ENCODE measurements around the gene GPT2. TPM values are rescaled to one million over a fixed set of nuclear protein-coding genes. Genes with fewer than 3 reads are reported as not detected.
"Not testable (repeated sequence)": the region's sequence is repeated elsewhere in the genome, so short reads cannot be mapped to it uniquely, and the experiment has no call there.

The GPT2 gene
- polyA plus RNA-seq, 3 donors = 23.7 to 27.2 (median 24.9) TPM

- no peak for DNase-seq (ENCODE audit: low read depth in 3 of 3, low spot score in 2 of 3)
Observed at GRCh38 chr16:46862555-46863447, 21.4 kb upstream of the GPT2 start.

DNA sequence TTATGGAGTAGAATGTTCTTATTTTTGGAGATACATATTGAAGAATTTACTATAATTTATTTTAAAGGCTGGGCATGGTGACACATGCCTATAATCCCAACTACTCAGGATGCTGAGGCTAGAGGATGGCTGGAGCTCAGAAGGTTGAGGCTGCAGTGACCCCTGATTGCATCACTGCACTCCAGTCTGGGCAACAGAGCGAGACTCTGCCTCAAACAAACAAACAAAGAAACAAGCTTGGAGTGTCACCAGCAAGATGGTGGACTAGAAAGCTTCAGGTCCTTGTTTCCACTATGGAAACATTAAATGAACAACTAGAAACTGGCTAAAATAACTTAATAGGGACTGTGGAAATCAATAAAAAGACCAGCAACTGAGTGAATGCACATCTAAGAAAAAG, 17.9 kb upstream of the GPT2 start:
- DNase-seq (ENCODE audit: low read depth in 3 of 3, low spot score in 2 of 3) = no peak

- DNase-seq (ENCODE audit: low read depth in 3 of 3, low spot score in 2 of 3) = not testable (repeated sequence)
Observed at GRCh38 chr16:46867486-46867885, 16.7 kb upstream of the GPT2 start.

- not testable (repeated sequence) for DNase-seq (ENCODE audit: low read depth in 3 of 3, low spot score in 2 of 3)
Observed at GRCh38 chr16:46868891-46869290, 15.3 kb upstream of the GPT2 start.

GRCh38 chr16:46871597-46871996, 12.6 kb upstream of the GPT2 start:
- DNase-seq (ENCODE audit: low read depth in 3 of 3, low spot score in 2 of 3) = no peak

- no peak for DNase-seq (ENCODE audit: low read depth in 3 of 3, low spot score in 2 of 3)
Observed at GRCh38 chr16:46873201-46873600, 11.0 kb upstream of the GPT2 start.

GRCh38 chr16:46875243-46875642, 8.9 kb upstream of the GPT2 start:
- no peak for DNase-seq (ENCODE audit: low read depth in 3 of 3, low spot score in 2 of 3)

DNA sequence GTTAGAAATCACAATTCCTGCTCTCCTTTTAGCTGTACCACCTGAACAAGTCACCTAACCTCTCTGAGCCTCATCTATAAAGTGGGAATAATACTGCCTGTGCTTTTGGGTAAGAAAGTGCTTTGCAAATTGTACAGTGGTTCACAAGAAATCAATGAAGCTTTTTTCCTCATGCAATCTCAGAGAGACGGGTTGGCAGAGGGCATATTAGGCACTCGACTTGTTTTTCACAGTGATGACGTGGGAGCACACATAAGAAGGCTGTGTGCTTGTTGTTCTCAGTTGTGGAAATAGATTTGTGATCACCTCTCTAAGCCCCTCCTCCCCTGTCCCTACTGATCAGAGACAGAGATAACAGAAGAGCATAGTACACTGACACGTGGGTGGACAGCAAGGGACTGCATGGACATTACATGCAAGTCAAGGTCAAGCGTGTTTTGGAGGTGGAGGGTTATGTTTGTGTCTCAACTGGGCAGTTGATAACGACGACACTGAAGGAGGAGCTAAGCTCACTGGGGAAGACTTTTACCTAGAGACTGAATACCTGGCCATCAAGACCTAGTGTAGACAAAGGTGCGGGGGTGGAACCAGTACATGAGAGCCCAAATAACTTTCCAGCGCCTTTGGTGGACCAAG, 1.7 kb upstream of the GPT2 start:
- no peak for DNase-seq (ENCODE audit: low read depth in 3 of 3, low spot score in 2 of 3)

GRCh38 chr16:46882940-46883307, 1.2 kb upstream of the GPT2 start:
- no peak for DNase-seq (ENCODE audit: low read depth in 3 of 3, low spot score in 2 of 3)

- no peak for DNase-seq (ENCODE audit: low read depth in 3 of 3, low spot score in 2 of 3)
Observed at GRCh38 chr16:46883353-46883689, 841 bp upstream of the GPT2 start.

GRCh38 chr16:46884513-46885293, 541 bp downstream of the GPT2 start:
- no peak for DNase-seq (ENCODE audit: low read depth in 3 of 3, low spot score in 2 of 3)

GRCh38 chr16:46885960-46886763, 2.0 kb downstream of the GPT2 start:
- no peak for DNase-seq (ENCODE audit: low read depth in 3 of 3, low spot score in 2 of 3)

GRCh38 chr16:46886764-46887523, 2.8 kb downstream of the GPT2 start:
- DNase-seq (ENCODE audit: low read depth in 3 of 3, low spot score in 2 of 3) = no peak

- DNase-seq (ENCODE audit: low read depth in 3 of 3, low spot score in 2 of 3) = no peak
Observed at GRCh38 chr16:46887524-46887854, 3.3 kb downstream of the GPT2 start.

GRCh38 chr16:46889245-46889941, 5.2 kb downstream of the GPT2 start:
- DNase-seq (ENCODE audit: low read depth in 3 of 3, low spot score in 2 of 3) = no peak

DNA sequence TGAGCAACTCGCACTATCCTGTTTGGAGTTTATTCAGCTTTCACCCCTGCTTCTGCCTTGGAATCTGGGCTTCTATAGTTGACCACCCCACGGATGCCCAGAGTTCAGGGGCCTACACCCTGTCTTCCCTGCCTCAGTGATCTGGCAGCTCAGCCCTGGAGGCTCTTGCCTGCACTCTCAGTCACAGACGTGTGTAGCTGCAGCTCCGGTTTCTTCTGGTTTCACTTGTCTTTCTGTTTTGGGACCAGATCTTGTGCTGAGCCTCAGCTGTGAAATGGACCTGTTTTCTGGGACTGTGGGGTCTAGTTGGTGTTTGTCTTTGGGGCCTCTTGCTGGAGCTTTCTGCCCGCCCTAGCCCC, 5.8 kb downstream of the GPT2 start:
- no peak for DNase-seq (ENCODE audit: low read depth in 3 of 3, low spot score in 2 of 3)

DNA sequence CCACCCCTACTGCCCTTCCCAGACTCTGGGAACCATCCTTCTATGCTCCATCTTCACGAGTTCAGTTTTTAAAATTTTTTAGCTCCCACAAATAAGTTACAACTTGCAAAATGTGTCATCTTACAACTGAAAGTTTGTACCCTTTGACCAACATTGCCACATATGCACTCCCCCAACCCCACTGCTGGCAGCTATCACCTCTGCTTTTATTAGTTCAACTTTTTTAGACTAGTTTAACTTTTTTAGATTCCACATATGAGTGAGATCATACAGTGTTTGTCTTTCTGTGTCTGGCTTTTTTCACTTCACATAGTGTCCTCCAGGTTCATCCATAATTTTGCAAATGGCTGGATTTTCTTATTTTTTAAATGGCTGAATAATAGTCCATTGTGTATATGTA, 7.7 kb downstream of the GPT2 start:
- DNase-seq (ENCODE audit: low read depth in 3 of 3, low spot score in 2 of 3) = no peak

GRCh38 chr16:46894036-46894672, 10.0 kb downstream of the GPT2 start:
- DNase-seq (ENCODE audit: low read depth in 3 of 3, low spot score in 2 of 3) = no peak

All from right renal cortex interstitium (tissue), 3 donors.